Mononuclear cell (primary cell): ENCODE results near the gene DHRS7B. TPM values are rescaled to one million over a fixed set of nuclear protein-coding genes. Genes with fewer than 3 reads are reported as not detected.

Source experiments
- H3K27me3 ChIP-seq: 2 replicates; pipeline ENCODE4 v1.6.0; 2011; ENCODE audit warnings: low read length, control low read depth; ENCODE audit not compliant: insufficient read depth
- H3K4me1 ChIP-seq: 2 replicates; pipeline ENCODE4 v1.5.1; 2011; ENCODE audit warnings: mild to moderate bottlenecking, low read length, control low read depth; ENCODE audit not compliant: insufficient read depth
- H3K4me3 ChIP-seq: 2 replicates; pipeline ENCODE4 v1.5.1; 2011; ENCODE audit warnings: mild to moderate bottlenecking, low read length, moderate library complexity
- H3K9me3 ChIP-seq: 2 replicates; pipeline ENCODE4 v1.5.1; 2011; ENCODE audit warnings: low read depth, mild to moderate bottlenecking, control low read depth, low read length
- total RNA-seq: library from RNA; depleted of rRNA; stranded (reverse); fragments of >200 nt; gene quantifications from one replicate; pipeline ENCODE4 v1.2.3, GENCODE V29; 2012

The DHRS7B gene
- total RNA-seq, 1 donor: 5.8 TPM

DNA sequence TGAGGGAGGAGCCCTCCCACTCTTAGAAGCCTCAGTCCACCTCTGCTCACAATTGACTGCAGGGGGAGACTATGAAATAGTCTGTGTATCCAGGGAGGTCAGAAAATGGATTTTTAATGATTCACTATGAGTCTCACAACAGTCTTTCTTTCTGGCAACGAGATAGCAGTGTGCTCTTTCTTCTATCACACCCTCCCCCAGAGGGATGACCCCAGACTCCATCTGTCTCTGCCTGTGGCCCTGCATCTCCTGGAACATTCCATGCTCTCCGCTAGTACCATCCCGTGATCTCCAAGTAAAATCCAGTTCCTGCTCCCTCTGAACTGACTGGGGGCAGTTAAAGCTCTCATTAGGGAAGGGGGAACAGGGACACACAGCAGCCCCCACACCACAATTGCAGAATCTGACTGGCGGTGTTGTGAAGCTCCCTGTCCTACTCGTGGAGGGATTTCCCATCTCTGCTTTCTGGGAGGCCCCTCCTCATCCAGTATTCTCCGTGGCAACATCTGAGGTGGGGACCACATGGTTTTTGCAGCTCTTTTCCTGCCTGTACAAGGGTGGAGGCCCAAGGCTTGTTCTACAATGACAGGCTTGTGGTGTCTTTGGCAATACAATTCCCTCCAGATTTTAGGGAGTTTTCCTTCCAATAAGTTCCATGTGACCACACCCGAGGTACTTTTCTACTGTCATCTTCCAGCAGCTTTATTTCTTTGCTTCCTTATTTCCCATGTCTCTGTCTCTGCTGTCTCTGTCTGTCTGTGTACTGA lies 107.0 kb downstream of the DHRS7B start:
- Histone ChIP-seq H3K9me3 (no peaks in the 10 kb centered on the region), H3K27me3 (no peaks in the 10 kb centered on the region), H3K4me1 (no peaks in the 10 kb centered on the region), H3K4me3 (no peak overlapping the region)

- Histone ChIP-seq H3K4me3 (no peak overlapping the region), H3K9me3 (no peaks in the 10 kb centered on the region), H3K27me3 (no peaks in the 10 kb centered on the region), H3K4me1 (no peaks in the 10 kb centered on the region)
Measured at GRCh38 chr17:21235921-21236320, 109.2 kb downstream of the DHRS7B start.

GRCh38 chr17:21239680-21240368 lies 113.1 kb downstream of the DHRS7B start:
- Histone ChIP-seq H3K27me3 (no peaks in the 10 kb centered on the region), H3K4me3 (no peak overlapping the region), H3K4me1 (no peaks in the 10 kb centered on the region), H3K9me3 (no peaks in the 10 kb centered on the region)

DNA sequence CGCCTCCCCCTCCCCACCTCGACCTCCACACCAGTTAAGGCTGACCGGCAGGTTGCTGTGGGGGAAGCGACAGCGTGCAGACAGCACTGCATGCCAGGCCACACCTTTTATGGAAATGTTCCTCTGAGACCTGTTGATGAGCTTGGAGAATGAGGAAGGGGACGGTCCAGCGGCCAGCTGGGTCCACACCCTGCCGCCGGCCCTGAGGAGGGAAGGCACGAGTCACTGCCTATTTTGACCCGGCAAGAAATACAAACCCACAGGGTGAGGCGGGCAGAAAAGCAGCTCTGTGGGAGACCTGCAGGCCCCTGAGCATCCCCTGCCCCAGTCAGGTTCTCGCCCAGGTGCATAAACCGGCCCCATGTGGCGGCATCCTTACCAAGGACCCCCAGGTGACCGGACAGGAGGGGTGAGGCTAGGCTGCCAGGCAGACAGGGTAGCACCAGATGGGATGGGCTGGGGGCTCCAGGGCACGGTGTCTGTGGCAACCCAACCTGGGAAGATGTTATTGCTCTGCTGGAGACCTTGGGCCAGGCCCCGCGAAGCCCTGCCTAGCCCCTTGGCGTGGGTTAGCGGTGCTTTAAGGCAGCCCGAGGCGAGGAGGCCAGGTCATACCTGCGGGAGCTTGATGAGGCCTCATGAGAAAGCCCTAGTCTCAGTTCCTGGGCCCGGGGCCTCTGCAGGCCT lies 113.7 kb downstream of the DHRS7B start:
- Histone ChIP-seq H3K9me3 (no peaks in the 10 kb centered on the region), H3K4me3 (no peak overlapping the region), H3K4me1 (no peaks in the 10 kb centered on the region), H3K27me3 (no peaks in the 10 kb centered on the region)

Other genes with a start within 250 kb of the DHRS7B start
- 129 TPM for gene USP22, start 84.0 kb upstream of the DHRS7B start, total RNA-seq
- 15.8 TPM for gene TMEM11, start 87.2 kb downstream of the DHRS7B start, total RNA-seq
- 3.3 TPM for gene NATD1, start 126.4 kb downstream of the DHRS7B start, total RNA-seq
- 57.4 TPM for gene MAP2K3, start 157.7 kb downstream of the DHRS7B start, total RNA-seq
- gene KCNJ12, start 249.4 kb downstream of the DHRS7B start, total RNA-seq: 0.10 TPM